GM12864 (cell line): ENCODE measurements around the gene TBC1D13.

Experiments
- DNase-seq: peaks from one replicate; pipeline ENCODE4 v3.0.0-alpha.2; 2011; ENCODE audit warnings: low read depth
- H3K4me3 ChIP-seq: 2 replicates; pipeline ENCODE4 v1.5.1; 2011; ENCODE audit warnings: mild to moderate bottlenecking, low read depth, low read length, control low read depth
- TF ChIP-seq, protein P1 (sequence below): IDR thresholded peaks from 2 replicates; pipeline ENCODE4 v1.5.1; 2011; ENCODE audit warnings: low read depth, mild to moderate bottlenecking, moderate library complexity, low read length, control low read depth, inconsistent platforms; ENCODE audit errors: missing control alignments

TBC1D13 gene

DNA sequence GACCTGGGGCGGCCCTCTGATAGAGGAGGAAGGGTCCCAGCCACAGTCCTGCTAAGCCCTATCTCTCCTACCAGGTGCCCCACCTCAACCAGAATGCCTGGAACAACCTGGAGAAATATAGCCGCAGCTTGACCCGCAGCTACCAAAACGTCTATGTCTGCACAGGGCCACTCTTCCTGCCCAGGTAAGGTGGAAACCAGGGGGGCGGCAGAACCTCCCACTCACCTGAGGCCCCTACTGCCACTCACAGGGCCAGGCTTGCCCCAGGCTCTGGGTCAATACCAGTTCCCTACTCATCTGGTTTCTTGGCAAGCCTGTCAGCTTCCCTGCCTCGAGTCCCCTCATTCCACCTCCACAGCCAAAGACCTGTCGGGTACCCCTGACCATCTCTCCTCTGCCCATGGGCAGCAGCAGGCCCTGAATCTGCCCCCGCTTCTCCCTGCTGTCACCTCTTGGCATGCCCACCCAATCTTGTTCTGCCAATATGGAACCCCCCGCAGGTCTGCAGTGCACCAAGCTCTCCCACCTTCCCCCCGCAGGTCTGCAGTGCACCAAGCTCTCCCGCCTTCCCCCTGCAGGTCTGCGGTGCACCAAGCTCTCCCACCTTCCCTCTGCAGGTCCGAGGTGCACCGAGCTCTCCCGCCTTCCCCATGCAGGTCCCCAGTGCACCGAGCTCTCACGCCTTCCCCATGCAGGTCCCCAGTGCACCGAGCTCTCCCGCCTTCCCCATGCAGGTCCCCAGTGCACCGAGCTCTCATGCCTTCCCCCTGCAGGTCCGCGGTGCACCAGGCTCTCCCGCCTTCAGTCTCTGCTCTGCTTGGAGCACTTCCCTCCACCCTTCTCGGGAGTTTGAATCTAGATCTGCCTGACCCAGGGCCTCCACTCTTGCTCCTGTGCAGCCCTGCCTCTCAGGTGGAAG is 33.9 kb downstream of the TBC1D13 start:
- no peak overlapping the region for H3K4me3 ChIP-seq
- DNase-seq: no peak
- TF ChIP-seq, protein P1, sequence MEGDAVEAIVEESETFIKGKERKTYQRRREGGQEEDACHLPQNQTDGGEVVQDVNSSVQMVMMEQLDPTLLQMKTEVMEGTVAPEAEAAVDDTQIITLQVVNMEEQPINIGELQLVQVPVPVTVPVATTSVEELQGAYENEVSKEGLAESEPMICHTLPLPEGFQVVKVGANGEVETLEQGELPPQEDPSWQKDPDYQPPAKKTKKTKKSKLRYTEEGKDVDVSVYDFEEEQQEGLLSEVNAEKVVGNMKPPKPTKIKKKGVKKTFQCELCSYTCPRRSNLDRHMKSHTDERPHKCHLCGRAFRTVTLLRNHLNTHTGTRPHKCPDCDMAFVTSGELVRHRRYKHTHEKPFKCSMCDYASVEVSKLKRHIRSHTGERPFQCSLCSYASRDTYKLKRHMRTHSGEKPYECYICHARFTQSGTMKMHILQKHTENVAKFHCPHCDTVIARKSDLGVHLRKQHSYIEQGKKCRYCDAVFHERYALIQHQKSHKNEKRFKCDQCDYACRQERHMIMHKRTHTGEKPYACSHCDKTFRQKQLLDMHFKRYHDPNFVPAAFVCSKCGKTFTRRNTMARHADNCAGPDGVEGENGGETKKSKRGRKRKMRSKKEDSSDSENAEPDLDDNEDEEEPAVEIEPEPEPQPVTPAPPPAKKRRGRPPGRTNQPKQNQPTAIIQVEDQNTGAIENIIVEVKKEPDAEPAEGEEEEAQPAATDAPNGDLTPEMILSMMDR: no peak

DNA sequence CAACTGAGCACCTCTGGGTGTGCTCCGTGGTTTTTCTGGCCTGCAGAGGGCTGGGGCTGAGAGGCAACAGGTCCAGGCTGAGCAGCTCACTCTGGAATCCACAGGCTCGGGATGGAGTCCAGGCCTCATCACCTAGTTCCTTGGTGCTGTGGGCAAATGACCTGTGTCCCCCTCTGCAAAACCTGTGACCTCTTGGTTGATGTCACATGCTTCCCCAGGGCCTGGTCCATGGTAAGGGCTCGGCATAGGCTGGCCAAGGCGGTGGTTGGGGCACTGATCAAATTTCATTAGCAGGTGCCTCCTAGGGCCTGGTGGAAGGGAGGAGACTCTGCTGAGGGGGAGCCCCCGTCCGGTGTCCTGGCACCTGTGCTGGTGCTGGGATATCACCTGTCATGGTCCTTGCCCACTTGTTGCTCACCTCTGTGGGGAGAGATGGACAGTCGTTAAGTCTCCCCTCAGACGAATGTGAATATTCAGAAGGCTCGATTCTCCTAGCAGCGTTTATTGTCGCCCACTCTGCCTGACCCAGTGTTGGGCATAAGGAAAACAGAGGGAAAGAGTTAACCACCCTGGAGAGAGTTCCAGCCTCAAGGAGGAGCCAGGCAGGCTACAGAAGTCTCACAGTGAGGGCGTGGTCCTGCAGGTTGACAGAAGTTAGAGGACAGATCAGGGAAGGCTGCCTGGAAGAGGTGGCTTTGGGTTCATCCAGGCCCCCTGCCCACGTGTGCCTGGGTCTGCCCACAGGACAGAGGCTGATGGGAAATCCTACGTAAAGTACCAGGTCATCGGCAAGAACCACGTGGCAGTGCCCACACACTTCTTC is 34.7 kb downstream of the TBC1D13 start:
- no peak overlapping the region for H3K4me3 ChIP-seq
- no peak for DNase-seq
- TF ChIP-seq, protein P1: no peak

DNA sequence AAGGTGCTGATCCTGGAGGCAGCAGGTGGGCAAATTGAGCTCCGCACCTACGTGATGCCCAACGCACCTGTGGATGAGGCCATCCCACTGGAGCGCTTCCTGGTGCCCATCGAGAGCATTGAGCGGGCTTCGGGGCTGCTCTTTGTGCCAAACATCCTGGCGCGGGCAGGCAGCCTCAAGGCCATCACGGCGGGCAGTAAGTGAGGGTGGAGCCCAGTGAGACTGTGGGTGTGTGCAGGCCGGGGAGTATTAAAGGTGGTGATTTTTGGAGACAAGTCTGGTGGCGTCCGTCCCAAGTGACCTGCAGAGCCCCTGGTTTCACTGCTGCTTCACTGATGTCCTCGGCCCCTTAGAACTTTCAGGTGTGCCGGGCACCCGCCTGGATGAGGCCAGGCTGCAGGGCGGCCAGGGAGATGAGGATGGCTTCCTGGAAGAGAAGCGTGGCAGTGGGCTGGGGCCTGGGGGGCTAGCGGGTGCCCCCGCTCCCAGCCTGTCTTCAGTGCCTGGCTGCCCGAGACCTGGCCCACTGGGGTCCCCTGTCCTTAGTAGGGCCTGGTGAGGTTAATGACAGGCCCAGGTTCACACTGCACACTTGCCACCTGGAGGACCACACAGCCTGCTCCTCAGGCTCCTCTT is 35.5 kb downstream of the TBC1D13 start:
- DNase-seq: no peak
- H3K4me3 ChIP-seq: no peak overlapping the region
- TF ChIP-seq, protein P1: no peak

DNA sequence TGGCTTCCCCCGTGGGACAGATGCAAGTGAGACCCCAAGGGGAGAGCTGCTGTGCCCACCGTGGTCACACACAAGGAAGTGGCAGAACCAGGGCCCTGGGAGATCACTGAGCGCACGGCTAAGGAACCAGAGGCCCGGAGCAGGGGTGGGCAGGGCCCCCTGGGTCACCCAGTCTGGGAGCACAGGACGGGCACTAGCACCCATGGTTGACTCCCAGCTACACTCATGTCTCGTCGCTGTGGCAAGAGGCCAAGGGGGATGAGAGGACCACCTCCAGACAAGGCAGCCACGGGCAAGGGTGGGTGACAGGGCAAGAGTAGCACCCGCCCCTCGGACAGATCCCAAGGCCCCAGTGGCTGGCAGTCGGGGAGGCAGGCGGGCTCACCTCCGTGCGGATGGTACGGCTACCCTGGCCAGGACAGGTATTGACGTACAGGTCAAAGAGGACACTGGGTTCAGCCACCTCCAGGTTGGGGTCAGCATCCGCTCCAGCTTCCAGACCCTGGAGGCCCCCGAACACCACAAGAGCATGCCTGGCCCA is 36.4 kb downstream of the TBC1D13 start:
- TF ChIP-seq, protein P1: no peak
- no peak for DNase-seq
- H3K4me3 ChIP-seq: no peak overlapping the region

DNA sequence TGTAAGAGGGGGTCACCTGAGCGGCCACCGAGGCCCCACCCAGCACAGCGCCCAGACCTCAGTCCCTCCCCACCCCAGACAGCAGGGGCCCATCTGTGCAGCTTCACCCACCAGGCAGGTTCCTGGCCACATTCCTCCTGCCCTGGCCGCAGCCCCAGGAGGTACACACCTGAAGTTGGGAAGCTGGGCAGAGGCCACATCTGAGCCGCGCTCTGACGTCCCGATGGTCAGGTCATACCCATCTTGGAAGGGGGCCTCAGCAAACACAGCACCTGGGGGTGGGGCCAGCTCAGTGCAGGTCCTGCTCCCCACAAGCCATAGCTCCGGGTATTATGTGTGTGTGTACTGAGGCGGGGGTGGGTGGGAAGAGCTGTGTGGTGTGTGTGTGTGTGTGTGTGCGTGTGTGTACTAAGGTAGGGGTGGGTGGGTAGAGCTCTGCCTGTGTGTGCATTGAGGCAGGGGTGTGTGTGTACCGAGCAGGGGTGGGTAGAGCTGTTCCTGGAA is 36.9 kb downstream of the TBC1D13 start:
- no peak for DNase-seq
- H3K4me3 ChIP-seq: no peak overlapping the region

DNA sequence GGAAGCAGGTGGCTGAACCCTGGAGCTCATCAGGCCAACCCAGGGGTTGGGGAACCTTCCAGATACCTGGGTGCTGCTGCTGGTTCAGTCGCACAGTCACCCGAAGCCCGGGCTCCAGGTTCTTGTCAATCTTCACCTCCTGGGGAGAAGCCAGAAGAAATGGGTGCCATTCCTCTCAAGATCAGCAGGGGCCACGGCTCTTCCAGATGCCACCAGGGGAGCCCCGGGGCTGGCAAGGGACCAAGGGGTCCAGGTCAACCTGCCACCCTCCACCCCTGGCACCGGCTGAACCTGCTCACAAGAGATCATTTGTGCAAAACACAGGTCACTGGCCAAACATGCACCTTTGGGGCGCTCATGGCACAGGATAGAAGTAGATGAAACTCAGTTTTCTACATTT is 37.9 kb downstream of the TBC1D13 start:
- TF ChIP-seq, protein P1: no peak

More for the DNA sequence above, 36.9 kb downstream of the TBC1D13 start:
- TF ChIP-seq, protein P1: no peak

More for the DNA sequence above, 37.9 kb downstream of the TBC1D13 start:
- no peak for DNase-seq
- H3K4me3 ChIP-seq: no peak overlapping the region
